HG03045 (cell line): ENCODE data around the gene EDEM3.
A peak's percentile ranks its signal among the peaks of the same experiment; 100 is the strongest.
"Not testable (repeated sequence)": the region's sequence is repeated elsewhere in the genome, so short reads cannot be mapped to it uniquely, and the experiment has no call there.

ENCODE experiments used
- ATAC-seq: cut with Tn5 transposase; IDR thresholded peaks from one replicate; pipeline ENCODE4 v1.9.1; 2021; ENCODE audit warnings: mild to moderate bottlenecking, moderate library complexity; ENCODE audit not compliant: unreplicated experiment

Gene EDEM3

GRCh38 chr1:184680611-184681225, 73.9 kb downstream of the EDEM3 start:
- ATAC-seq, result not testable (repeated sequence)

DNA sequence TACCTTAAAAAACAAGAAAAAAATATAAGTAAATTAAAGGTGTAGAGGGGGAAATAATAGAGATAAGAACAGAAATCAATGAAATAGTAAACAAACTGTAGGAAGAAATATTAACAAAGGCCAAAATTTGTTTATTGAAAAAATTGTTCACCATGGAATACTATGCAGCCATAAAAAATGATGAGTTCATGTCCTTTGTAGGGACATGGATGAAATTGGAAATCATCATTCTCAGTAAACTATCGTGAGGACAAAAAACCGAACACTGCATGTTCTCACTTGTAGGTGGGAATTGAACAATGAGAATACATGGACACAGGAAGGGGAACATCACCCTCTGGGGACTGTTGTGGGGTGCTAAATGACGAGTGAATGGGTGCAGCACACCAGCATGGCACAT, 75.2 kb downstream of the EDEM3 start:
- ATAC-seq, result not testable (repeated sequence)

DNA sequence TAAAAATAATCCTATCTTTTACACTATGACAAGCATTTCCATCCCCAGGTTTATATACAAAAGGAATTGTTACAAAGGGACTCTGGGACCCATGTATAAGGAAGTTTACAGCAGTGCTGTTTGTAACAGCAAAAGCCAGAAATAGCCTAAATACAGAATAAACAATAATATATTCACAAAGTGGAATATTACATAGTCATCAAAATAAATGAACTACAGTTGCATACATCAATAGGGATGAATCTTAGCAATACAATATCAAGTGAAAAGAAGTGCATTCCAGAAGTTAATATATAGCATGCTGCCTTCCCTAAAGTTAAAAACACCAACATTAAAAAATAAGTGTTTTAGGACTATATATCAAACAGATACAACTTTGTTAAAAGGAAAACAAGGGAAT, 77.3 kb downstream of the EDEM3 start:
- ATAC-seq, result no peak

GRCh38 chr1:184673305-184673704, 81.4 kb downstream of the EDEM3 start:
- ATAC-seq, result no peak

DNA sequence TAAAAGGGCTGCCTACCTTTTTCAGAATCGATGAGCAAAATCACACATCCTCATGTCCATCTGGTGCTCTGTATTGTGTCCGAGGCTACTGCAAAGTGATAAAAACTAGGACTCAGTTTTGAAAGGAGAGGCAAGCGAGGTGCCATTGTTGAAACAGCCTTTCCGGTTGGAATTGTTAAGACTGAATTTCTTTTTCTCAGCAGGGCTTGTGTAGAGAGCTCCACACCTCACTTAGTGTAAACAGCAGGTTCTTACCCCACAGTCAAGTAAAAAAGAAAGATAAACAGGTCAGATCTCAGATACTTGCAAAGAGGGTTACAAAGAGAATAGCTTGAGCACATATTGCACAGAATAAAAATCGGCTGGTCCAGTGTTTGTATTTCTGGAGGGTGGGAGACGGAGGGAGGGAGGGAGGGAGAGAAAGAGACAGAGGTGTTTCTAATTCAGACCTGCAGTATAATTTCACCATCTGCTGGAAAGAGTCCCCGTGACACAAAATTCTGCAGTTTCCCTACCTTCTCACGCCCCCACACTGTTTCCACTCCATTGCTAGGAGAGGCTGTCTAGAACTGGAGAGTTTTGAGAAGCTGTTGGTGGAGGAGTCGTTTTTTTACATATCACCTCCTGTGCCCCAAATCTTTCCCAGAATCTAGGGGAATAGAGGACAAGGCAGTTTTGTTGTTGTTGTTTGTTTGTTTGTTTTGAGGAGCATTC, 82.5 kb downstream of the EDEM3 start:
- ATAC-seq, result no peak

GRCh38 chr1:184669391-184669790, 85.3 kb downstream of the EDEM3 start:
- no peak for ATAC-seq

GRCh38 chr1:184665360-184665759, 89.3 kb downstream of the EDEM3 start:
- no peak for ATAC-seq

- ATAC-seq, result no peak
Observed at GRCh38 chr1:184664661-184665060, 90.0 kb downstream of the EDEM3 start.

- ATAC-seq, result no peak
Observed at GRCh38 chr1:184664042-184664660, 90.5 kb downstream of the EDEM3 start.

- no peak for ATAC-seq
Observed at GRCh38 chr1:184661801-184662200, 92.9 kb downstream of the EDEM3 start.

GRCh38 chr1:184660462-184661191, 94.0 kb downstream of the EDEM3 start:
- no peak for ATAC-seq

DNA sequence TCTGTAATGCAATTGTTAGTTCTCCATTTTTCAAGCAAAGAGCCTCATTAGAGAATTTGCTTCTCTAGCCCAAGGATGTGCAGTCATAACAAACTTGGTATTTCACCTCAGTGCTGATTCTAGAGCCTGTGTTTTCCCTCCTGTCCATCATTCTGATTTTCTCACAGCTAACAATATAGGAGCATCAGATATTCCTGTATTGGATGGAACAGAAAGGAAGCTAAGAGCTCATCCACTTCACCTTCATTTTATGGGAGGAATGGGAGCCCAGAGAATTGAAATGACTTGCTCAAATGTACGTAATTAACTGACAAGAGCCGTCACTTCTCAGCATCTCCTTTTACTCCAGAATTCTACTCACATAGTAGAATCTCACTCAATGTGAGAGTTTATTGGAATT, 96.6 kb downstream of the EDEM3 start:
- ATAC-seq, result no peak

DNA sequence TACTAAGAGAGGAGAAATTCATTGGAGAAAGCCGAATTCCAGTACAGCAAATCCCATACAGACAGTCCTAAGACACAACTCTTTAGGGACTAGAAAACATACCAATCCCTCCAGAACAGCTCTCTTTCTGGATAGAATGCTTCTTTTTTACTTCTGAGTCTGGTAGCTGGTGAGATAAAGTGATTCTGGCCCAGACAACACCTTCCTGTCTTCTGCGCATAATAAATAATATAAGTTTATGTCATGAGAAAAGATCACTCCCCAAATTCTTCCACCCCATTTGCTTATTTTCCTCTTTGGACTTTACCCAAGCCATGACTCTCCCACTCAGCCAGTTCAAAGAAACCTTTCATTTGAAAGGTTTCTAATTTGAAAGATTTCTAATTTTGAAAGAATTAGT, 98.4 kb downstream of the EDEM3 start:
- no peak for ATAC-seq

DNA sequence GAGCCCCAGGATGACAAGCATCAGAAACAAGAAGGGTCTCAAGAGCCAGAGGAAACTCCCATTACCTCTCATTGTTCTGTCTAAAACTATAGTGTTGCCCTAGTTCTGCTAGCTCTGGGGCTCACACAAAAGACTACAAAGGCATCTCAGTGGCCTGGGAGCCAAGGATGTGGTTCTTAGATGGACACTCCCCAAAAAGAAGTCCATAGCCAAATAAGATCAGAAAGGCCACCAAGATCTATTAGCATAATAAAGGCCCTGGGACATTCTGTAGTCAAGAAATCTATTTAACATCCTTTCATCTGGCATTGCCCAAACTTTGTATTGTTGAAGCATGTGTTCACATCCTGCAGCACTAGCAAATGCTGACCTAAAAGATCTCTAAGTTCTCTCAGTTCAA, 99.5 kb downstream of the EDEM3 start:
- ATAC-seq, result no peak

- no peak for ATAC-seq
Observed at GRCh38 chr1:184650177-184650866, 104.3 kb downstream of the EDEM3 start.

DNA sequence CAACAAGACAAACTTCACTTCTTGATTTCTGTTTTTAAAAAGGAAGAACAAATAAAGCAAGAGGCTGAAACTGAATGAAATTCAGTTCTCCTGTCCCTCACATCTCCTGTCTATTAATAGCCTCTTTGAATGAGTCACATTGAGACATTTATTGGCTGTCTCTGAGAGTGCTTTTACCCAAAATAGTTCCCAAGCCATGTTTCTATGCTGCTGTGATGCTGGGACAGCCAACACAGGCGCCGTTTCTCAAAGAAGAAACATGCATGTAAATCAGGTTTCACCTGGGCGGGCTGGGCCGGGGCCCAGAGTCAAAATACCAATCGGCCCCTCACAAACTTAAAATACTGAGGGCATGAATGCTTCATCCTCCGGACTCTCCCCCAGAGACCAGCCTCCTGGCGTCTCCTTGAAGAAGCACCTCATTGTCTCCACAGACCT, 105.2 kb downstream of the EDEM3 start:
- peak; percentile 80 for ATAC-seq

DNA sequence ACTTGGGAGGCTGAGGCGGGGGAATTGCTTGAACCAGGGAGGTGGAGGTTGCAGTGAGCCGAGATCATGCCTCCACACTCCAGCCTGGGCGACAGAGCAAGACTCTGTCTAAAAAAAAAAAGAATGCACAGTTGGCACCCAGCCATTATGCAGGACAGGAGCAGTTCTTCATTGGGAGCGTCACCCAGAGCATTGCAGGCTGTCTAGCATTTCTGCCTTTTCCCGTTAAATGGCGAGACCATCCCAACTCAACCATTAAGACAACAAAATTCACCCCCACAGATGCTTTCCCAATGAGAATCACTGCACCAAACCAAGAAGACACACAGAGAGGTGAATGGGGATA, 105.8 kb downstream of the EDEM3 start:
- no peak for ATAC-seq

- ATAC-seq, result no peak
Observed at GRCh38 chr1:184648160-184648855, 106.3 kb downstream of the EDEM3 start.

GRCh38 chr1:184647471-184647870, 107.2 kb downstream of the EDEM3 start:
- ATAC-seq, result no peak

DNA sequence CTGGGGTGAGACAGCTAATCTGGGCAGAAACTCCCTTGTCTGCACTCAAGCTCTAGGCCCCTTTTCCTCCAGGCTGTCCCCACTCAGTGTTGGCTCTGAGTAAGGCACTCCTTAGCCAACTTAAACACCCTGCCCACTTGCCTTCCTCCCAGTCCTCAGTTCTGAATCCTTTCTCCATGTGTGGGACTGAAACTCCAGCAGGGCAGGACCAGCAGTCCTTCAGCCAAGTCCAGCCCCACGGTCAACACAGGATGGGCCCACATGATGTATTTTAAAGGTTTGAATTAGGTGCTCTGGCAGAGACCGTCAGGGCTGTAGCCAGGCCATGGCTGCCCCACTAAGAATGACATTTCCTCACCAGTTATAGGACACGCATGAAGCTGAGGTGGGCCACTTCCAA, 107.8 kb downstream of the EDEM3 start:
- no peak for ATAC-seq
